GDM1 (cell line): Measurements from ENCODE around the gene OCA2.
A peak's percentile ranks its signal among the peaks of the same experiment; 100 is the strongest.

ENCODE experiments used
- DNase-seq: peaks from one replicate; lab custom pipeline; 2025; lab: John Stamatoyannopoulos, UW

OCA2 gene

DNA sequence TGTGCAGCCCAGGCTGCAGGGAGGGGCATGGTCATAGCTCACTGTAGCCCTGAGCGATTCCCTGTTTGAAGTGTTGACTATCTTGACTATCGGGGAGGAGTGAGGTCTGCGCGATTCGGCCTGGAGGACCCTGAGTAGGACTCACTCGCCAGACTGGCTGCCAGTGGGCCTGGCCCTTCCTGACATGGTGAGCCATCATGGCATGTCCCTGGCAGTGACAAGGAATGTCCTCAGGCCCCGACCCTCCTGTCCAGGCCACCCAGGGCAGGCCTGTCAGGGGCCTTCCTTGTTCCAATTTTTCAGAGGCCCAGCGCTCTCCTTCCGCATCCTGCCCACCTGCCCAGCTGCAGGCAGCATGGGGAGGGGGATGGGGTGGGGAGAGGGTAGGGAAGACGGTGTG is 5.2 kb upstream of the OCA2 start:
- no peak for DNase-seq

DNA sequence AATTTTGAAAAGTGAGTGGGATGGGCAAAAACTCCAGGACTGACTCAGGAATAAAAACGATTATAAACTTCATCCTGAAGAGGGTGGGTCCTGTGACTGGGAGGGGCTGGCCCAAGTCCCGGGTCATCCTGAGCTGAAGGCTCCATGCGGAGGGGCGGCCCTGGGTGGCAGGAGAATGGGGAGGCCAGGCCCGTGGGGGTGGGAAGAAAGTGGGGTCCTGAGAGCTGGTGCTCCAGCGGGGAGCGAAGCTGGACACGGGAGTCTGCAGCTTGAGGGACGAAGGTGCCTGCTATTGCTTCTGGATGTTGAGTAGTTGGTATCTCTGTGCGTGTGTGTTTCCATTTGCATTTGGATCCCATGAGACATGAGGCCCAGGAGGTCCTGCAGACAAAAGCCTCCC is 4.7 kb upstream of the OCA2 start:
- no peak for DNase-seq

DNA sequence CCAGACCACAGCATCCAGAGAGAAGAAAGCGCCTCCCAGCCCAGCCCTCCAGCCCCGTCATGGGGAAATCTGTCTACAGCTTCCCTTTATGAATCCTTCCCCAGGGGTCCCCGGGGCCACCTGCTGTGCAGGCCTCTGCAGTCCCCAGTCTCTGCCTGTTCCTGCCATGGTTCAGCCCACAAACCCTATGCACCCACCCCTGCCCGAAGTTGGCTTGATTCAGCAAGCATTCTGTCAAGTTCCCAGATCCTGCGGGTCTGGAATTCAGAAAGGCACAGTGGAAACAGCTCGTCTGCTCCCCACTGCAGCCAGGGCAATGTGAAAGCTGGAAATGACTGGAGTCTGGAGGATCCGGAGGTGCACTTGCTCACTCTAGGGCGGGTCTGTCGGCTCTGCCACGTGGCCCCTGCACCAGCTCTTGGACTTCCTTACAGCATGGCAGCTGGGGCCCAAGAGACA is 2.9 kb upstream of the OCA2 start:
- no peak for DNase-seq

DNA sequence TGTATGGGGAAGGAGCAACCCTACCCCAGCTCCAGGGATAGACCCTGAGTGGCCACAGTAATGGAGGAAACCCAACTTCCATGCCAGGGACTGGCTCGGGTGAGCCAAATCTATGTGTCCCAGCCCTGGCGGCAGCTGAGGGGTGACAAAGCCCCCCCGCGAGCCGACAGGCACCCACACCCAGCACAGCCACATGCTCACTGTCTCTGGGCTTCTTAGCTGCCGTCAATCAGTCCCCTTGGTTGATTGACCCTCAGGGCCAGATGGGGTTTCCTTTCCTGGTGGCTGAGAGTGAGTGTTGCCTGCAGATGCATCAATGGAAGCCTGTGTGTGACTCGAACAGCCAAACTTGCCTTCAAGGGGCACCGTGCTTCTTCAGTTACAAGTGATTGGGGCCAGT is 2.1 kb upstream of the OCA2 start:
- no peak for DNase-seq

DNA sequence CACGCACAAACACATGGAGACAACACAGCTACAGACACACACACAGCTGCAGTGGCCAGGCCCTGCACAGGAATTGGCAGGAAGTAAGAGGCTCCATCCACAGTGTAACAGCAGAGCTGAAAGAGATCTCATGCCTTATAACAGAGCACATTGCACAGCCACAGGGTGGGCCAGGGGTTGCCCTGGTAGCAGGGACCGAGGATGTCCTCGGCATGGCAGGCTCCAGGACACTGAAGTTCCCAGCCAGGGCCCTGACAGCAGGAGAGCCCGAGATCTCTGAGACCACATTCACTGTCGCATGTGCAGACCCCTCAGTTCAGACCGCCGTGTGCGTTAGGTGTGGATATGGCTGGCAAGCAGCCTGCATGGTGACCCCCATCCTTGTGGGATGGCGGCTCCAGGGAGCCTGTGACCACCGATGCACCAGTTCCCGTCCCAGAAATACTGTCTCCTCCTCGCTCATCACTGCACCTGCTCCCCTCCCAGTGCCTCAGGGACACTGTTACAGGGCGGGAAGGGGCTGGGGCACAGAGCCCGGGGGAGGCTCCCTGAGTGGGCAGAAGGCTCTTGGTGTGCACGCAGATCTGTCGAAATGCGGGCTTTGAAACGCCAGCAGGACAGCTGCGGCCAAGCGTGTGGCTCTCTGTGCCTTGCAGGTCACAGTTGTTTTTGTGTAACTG is 1.5 kb upstream of the OCA2 start:
- DNase-seq, result no peak

DNA sequence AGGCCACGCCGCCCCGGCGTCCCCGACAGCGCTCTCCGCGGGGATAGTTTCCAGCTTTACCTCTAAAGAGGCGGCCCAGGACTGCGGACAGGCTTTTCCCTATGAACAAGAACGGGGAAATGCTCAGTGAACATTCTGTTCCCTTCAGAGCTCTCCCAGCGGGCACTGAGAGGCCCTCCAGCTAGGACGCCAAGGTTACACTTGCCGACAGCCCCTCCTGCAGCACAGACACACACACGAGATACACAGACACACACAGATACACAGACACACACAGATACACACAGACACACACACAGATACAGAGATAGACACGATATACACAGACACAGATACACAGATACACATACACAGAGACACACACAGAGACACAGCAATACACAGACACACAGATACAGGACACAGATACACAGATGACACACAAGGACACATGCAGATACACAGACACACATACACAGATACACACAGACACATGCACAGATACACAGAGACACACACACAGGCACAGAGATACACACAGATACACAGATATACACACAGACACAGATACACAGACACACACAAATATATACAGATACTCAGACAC is 533 bp upstream of the OCA2 start:
- no peak for DNase-seq

- DNase-seq, result no peak
Measured at GRCh38 chr15:28098360-28098765, 752 bp downstream of the OCA2 start.

DNA sequence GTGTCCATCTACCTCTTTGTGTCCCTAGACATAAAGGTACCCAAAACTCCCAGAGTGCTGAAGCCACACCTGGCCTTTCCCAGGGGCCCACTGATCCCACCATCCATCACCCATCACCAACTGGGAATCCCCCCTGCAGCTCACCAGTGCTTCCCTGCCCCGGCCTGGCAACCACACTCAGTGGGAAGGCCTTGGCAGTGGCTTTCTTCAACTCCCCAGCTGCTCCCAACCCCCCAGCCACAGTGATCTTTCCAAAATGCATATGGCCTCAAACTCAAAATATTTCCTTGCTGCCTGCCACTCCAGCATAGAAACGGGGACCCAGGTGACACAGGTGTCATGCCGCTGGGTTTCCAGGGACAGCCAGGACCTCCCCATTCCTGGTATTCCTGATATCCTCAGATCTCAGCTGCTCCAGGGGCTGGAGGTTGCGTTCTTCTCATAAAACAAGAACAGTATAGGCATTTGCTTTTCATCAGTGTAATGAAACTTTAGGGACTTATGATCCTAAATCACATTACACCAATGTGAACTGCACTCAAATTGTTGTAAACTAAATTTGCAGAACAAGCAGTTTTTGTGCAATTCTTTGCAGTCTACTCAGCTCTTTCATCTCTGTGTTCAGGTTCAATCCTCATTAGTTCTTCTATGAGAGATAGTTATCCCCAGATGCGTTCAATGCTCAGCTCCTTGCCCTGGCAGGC is 1.3 kb downstream of the OCA2 start:
- no peak for DNase-seq

GRCh38 chr15:28096670-28097431 is 2.3 kb downstream of the OCA2 start:
- no peak for DNase-seq

DNA sequence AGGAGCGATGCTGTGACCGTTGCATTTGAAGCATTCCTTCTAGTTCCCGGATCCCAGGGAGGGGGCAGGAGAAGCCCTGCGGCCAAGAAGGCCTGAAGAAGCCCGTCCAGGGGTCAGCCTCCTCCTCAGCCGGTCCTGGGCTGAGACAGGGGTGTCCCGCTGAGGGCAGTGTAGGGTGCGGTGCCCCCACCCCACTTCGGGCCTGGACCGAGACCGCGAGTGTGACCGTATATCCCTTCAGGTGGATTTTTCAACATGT is 2.8 kb downstream of the OCA2 start:
- no peak for DNase-seq

- no peak for DNase-seq
Measured at GRCh38 chr15:28094732-28095521, 4.2 kb downstream of the OCA2 start.

DNA sequence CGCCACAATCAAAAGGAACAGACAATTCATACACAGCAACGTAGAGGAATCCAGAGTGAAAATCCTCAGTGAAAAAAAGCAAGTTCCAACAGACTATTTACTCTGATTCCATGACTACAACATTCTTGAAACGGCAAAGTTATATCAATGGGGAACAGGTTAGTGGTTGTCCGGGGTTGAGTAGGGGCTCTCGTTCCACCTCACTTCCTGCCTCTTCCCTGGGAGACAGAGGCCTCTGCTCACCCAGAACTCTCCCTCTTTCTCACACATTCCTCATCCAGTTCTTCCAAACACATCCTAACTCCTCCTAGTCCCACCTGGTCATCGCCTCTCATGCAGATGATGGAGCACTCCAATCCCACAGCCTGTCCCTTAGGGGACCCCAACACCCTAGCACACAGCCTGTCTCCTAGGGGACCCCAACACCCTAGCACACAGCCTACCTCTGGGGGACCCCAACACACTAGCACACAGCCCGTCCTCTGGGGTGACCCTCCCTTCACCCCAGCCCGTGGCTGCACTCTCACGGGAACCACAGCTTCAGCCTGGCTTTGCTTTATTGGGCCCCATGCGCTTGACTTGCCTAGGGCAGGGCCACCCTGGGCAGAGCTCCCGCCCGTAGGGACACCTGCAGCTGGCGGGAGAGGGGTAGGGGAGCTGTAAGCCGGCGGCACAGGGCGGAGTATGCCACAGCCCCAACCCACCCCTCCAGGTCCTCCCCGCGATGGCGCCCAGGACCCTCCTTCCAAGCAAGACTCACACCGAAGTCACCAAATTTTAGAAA is 5.2 kb downstream of the OCA2 start:
- no peak for DNase-seq

- no peak for DNase-seq
Measured at GRCh38 chr15:28091313-28091712, 7.8 kb downstream of the OCA2 start.

- peak; percentile 37 for DNase-seq
Measured at GRCh38 chr15:28086175-28086703, 12.9 kb downstream of the OCA2 start.

- DNase-seq, result no peak
Measured at GRCh38 chr15:28085489-28086174, 13.5 kb downstream of the OCA2 start.

GRCh38 chr15:28084547-28084946 is 14.6 kb downstream of the OCA2 start:
- no peak for DNase-seq

DNA sequence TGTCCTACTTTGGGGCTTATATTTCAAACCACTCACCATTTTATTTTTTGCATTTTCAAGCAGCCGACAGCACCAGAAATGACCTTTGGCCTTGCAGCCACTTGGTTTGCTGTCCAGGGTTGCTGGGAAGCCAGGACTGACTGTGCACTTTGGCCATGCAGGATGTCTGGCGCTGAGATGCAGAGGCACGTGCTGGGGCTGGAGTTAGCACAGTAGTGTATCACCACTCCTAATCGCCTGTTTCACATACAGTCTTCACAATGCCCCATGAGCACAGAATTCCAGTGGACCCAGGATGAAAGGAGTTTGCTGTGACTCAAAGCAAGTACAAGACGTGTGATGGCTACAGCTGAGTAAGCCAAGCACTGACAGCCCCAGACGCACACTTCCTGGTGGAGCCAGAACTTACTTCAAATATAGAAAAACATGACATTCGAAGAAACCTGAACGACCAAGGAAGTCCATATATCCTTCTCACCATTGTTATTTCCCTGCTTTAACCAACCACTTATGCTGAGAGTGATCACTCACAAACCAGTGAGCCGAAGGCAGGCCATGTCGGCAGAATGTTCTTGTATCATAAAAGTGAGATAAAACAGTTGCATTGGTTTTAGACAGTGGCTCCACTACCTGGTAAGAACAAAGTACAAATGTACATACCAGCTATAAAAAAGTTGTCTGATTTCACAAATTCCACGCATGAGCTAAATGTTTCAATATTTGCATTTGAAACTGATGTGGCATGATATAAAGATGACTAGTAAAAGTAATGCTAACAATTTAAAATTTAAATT is 16.0 kb downstream of the OCA2 start:
- DNase-seq, result no peak

DNA sequence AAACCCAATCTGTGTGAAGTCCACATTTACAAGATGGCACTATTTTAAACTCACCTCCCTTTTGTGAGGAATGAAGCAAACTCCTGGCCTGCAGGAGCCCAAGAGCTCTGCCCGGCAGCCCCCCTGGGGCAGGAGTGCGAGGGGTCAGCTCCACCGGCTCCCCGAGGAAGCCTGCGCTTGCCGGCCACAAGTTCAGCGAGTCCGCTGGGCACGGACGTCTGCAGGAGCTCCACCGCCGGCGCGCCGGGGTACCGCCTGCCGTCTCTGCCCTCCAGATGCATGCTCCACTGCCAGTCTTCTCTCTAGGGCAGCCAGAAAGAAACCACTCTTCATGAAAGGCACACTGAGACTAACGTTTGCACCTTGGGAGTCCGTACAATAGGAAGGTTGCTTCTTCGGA is 17.5 kb downstream of the OCA2 start:
- no peak for DNase-seq

- DNase-seq, result no peak
Measured at GRCh38 chr15:28080386-28080785, 18.7 kb downstream of the OCA2 start.
